HEK293 (cell line): ENCODE measurements around the gene PEX5L.

Experiments used
- CTCF ChIA-PET: fragments of 350-600 bp; formaldehyde crosslinking; extraction: SDS; loops from one replicate; lab custom pipeline; 2021; ENCODE audit warnings: antibody characterized with exemption; lab: Yijun Ruan, JAX
- POLR2A ChIA-PET: fragments of 300-600 bp; formaldehyde crosslinking; extraction: SDS; loops from one replicate; lab custom pipeline; 2020; ENCODE audit warnings: antibody characterized with exemption, inconsistent platforms; lab: Yijun Ruan, JAX
- H3K27ac ChIP-seq: fragments of 200-500 bp; sonication (Bioruptor generic); 2 replicates; pipeline ENCODE4 v1.5.1; 2014; ENCODE audit warnings: low read depth, low read length, control low read depth, inconsistent platforms; ENCODE audit errors: extremely low read depth
- H3K36me3 ChIP-seq, 2 experiments: fragments of 200-500 bp in 1 of 2; sonication (Bioruptor generic) in 1 of 2; 1 replicate in 1 of 2; 2 replicates in 1 of 2; pipeline ENCODE4 v1.5.1; 2014 to 2017; ENCODE audit warnings: inconsistent platforms in 2 of 2, low read length in 2 of 2; ENCODE audit not compliant: control insufficient read depth in 2 of 2, insufficient read depth in 1 of 2
- H3K4me1 ChIP-seq: fragments of 200-500 bp; sonication (Bioruptor generic); 2 replicates; pipeline ENCODE4 v1.5.1; 2014; ENCODE audit warnings: mild to moderate bottlenecking, low read length, inconsistent platforms; ENCODE audit not compliant: control insufficient read depth, insufficient read depth
- H3K4me3 ChIP-seq: 2 replicates; pipeline ENCODE4 v1.5.1; 2011; ENCODE audit warnings: low read depth, mild to moderate bottlenecking, control low read depth, low read length, moderate library complexity
- H3K9me3 ChIP-seq: fragments of 200-500 bp; sonication (Bioruptor generic); 2 replicates; pipeline ENCODE4 v1.5.1; 2014; ENCODE audit warnings: low read depth, low read length, inconsistent platforms; ENCODE audit not compliant: control insufficient read depth, insufficient read depth
- KLF1 ChIP-seq: fragments of 450-650 bp; formaldehyde crosslinking; IDR thresholded peaks from 2 replicates; pipeline ENCODE4 v1.5.1; 2016; ENCODE audit warnings: missing biosample characterization, missing genetic modification characterization
- ZBTB8A ChIP-seq: fragments of 450-650 bp; formaldehyde crosslinking; IDR thresholded peaks from 2 replicates; pipeline ENCODE4 v1.5.1; 2016; ENCODE audit warnings: missing biosample characterization, missing genetic modification characterization
- ZNF16 ChIP-seq: fragments of 450-650 bp; formaldehyde crosslinking; IDR thresholded peaks from 2 replicates; pipeline ENCODE4 v1.5.1; 2016; ENCODE audit warnings: low read depth, missing biosample characterization, missing genetic modification characterization
- ZNF311 ChIP-seq: fragments of 450-650 bp; formaldehyde crosslinking; IDR thresholded peaks from 2 replicates; pipeline ENCODE4 v1.5.1; 2017; ENCODE audit warnings: missing biosample characterization, missing genetic modification characterization, borderline replicate concordance
- ZNF473 ChIP-seq: fragments of 450-650 bp; formaldehyde crosslinking; IDR thresholded peaks from 2 replicates; pipeline ENCODE4 v1.5.1; 2017; ENCODE audit warnings: missing biosample characterization, missing genetic modification characterization
- ZNF560 ChIP-seq: fragments of 450-650 bp; formaldehyde crosslinking; IDR thresholded peaks from 2 replicates; pipeline ENCODE4 v1.5.1; 2017; ENCODE audit warnings: missing biosample characterization, missing genetic modification characterization, borderline replicate concordance
- ZNF707 ChIP-seq: fragments of 450-650 bp; formaldehyde crosslinking; IDR thresholded peaks from 2 replicates; pipeline ENCODE4 v1.5.1; 2016; ENCODE audit warnings: missing biosample characterization, missing genetic modification characterization
- ZNF792 ChIP-seq: fragments of 450-650 bp; formaldehyde crosslinking; IDR thresholded peaks from 2 replicates; pipeline ENCODE4 v1.5.1; 2016; ENCODE audit warnings: missing biosample characterization, missing genetic modification characterization
- ZXDB ChIP-seq: fragments of 450-650 bp; formaldehyde crosslinking; IDR thresholded peaks from 2 replicates; pipeline ENCODE4 v1.5.1; 2016; ENCODE audit warnings: missing biosample characterization, missing genetic modification characterization
- TF ChIP-seq, protein P1 (sequence below): fragments of 450-650 bp; formaldehyde crosslinking; IDR thresholded peaks from 2 replicates; pipeline ENCODE4 v1.5.1; 2016; ENCODE audit warnings: missing biosample characterization, missing genetic modification characterization, borderline replicate concordance
- TF ChIP-seq, protein P2 (sequence below): fragments of 450-650 bp; formaldehyde crosslinking; IDR thresholded peaks from 2 replicates; pipeline ENCODE4 v1.5.1; 2016; ENCODE audit warnings: missing biosample characterization, missing genetic modification characterization, borderline replicate concordance
- TF ChIP-seq, protein P3 (sequence below): fragments of 450-650 bp; formaldehyde crosslinking; IDR thresholded peaks from 2 replicates; pipeline ENCODE4 v1.5.1; 2016; ENCODE audit warnings: missing biosample characterization, missing genetic modification characterization

The PEX5L gene

DNA sequence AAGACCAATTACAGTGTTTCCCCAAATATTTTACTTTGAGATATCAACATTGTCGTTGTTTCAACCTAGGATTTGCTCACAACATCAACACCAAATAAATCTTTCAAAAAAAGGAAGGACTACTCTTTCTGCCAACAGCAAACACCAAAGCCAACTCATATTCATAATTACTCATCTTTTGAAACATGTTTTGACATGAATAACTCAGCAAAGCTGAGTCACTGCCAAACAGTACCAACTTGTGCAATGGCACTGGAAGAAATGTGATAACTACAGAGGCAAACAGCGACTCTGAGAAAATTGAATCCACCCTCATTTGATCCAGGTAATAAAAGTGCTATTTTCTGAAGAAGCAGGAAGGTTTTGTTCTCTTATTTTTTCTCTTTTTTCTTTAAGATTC is 67.2 kb downstream of the PEX5L start:
- ChIA-PET POLR2A (no interaction called here), CTCF (interaction anchor here (1.0 kb wide), 1 partner anchor 40 kb away, joined by 3 read pairs; no protein-coding TSS in a partner anchor)
- H3K4me3 ChIP-seq, result no peak overlapping the region
- H3K27ac ChIP-seq, result no peak overlapping the region
- no peaks in the 10 kb centered on the region for H3K9me3 ChIP-seq
- H3K36me3 ChIP-seq, result no peaks in the 10 kb centered on the region
- no peaks in the 10 kb centered on the region for H3K4me1 ChIP-seq
- no peak for TF ChIP-seq ZNF311
- TF ChIP-seq ZNF707 (tag by site-specific recombination), result no peak
- TF ChIP-seq ZNF560 (tag by site-specific recombination), result no peak
- no peak for TF ChIP-seq ZBTB8A (tag by site-specific recombination)
- TF ChIP-seq, protein P1, sequence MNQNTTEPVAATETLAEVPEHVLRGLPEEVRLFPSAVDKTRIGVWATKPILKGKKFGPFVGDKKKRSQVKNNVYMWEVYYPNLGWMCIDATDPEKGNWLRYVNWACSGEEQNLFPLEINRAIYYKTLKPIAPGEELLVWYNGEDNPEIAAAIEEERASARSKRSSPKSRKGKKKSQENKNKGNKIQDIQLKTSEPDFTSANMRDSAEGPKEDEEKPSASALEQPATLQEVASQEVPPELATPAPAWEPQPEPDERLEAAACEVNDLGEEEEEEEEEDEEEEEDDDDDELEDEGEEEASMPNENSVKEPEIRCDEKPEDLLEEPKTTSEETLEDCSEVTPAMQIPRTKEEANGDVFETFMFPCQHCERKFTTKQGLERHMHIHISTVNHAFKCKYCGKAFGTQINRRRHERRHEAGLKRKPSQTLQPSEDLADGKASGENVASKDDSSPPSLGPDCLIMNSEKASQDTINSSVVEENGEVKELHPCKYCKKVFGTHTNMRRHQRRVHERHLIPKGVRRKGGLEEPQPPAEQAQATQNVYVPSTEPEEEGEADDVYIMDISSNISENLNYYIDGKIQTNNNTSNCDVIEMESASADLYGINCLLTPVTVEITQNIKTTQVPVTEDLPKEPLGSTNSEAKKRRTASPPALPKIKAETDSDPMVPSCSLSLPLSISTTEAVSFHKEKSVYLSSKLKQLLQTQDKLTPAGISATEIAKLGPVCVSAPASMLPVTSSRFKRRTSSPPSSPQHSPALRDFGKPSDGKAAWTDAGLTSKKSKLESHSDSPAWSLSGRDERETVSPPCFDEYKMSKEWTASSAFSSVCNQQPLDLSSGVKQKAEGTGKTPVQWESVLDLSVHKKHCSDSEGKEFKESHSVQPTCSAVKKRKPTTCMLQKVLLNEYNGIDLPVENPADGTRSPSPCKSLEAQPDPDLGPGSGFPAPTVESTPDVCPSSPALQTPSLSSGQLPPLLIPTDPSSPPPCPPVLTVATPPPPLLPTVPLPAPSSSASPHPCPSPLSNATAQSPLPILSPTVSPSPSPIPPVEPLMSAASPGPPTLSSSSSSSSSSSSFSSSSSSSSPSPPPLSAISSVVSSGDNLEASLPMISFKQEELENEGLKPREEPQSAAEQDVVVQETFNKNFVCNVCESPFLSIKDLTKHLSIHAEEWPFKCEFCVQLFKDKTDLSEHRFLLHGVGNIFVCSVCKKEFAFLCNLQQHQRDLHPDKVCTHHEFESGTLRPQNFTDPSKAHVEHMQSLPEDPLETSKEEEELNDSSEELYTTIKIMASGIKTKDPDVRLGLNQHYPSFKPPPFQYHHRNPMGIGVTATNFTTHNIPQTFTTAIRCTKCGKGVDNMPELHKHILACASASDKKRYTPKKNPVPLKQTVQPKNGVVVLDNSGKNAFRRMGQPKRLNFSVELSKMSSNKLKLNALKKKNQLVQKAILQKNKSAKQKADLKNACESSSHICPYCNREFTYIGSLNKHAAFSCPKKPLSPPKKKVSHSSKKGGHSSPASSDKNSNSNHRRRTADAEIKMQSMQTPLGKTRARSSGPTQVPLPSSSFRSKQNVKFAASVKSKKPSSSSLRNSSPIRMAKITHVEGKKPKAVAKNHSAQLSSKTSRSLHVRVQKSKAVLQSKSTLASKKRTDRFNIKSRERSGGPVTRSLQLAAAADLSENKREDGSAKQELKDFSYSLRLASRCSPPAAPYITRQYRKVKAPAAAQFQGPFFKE (tag by site-specific recombination), result no peak
- TF ChIP-seq ZNF16 (tag by site-specific recombination), result no peak
- TF ChIP-seq, protein P2, sequence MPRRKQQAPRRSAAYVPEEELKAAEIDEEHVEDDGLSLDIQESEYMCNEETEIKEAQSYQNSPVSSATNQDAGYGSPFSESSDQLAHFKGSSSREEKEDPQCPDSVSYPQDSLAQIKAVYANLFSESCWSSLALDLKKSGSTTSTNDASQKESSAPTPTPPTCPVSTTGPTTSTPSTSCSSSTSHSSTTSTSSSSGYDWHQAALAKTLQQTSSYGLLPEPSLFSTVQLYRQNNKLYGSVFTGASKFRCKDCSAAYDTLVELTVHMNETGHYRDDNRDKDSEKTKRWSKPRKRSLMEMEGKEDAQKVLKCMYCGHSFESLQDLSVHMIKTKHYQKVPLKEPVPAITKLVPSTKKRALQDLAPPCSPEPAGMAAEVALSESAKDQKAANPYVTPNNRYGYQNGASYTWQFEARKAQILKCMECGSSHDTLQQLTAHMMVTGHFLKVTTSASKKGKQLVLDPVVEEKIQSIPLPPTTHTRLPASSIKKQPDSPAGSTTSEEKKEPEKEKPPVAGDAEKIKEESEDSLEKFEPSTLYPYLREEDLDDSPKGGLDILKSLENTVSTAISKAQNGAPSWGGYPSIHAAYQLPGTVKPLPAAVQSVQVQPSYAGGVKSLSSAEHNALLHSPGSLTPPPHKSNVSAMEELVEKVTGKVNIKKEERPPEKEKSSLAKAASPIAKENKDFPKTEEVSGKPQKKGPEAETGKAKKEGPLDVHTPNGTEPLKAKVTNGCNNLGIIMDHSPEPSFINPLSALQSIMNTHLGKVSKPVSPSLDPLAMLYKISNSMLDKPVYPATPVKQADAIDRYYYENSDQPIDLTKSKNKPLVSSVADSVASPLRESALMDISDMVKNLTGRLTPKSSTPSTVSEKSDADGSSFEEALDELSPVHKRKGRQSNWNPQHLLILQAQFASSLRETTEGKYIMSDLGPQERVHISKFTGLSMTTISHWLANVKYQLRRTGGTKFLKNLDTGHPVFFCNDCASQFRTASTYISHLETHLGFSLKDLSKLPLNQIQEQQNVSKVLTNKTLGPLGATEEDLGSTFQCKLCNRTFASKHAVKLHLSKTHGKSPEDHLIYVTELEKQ (tag by site-specific recombination), result no peak

DNA sequence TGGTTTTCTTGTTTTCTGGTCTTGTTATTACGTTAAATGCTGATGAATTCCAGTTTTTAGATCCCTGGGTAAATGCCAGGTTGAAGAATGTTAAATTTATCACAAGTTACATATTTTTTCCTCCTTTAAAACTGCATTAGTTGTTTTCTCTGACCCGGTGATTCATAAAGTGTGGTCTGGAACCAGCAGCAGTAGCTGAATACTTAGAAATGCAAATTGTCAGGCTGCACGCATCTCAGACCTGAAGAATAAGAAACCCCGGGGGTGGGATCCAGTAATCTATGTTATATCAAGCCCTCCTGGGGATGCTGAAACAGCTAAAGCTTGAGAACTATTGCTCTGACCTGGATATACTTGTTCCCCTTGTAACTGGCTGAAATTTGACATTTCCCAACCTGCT is 69.1 kb downstream of the PEX5L start:
- H3K4me1 ChIP-seq, result no peaks in the 10 kb centered on the region
- POLR2A ChIA-PET, result no interaction called here
- H3K27ac ChIP-seq, result no peak overlapping the region
- no peaks in the 10 kb centered on the region for H3K9me3 ChIP-seq
- H3K4me3 ChIP-seq, result no peak overlapping the region
- no peaks in the 10 kb centered on the region for H3K36me3 ChIP-seq
- CTCF ChIA-PET, result interaction anchor here (0.6 to 0.8 kb wide), 2 partner anchors 302 to 1801 kb away, joined by 3 read pairs; no protein-coding TSS in a partner anchor
- TF ChIP-seq ZXDB, result no peak
- TF ChIP-seq ZNF473 (tag by site-specific recombination), result no peak
- no peak for TF ChIP-seq KLF1
- TF ChIP-seq ZNF792 (tag by site-specific recombination), result no peak
- TF ChIP-seq, protein P3, sequence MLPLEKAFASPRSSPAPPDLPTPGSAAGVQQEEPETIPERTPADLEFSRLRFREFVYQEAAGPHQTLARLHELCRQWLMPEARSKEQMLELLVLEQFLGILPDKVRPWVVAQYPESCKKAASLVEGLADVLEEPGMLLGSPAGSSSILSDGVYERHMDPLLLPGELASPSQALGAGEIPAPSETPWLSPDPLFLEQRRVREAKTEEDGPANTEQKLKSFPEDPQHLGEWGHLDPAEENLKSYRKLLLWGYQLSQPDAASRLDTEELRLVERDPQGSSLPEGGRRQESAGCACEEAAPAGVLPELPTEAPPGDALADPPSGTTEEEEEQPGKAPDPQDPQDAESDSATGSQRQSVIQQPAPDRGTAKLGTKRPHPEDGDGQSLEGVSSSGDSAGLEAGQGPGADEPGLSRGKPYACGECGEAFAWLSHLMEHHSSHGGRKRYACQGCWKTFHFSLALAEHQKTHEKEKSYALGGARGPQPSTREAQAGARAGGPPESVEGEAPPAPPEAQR (tag by site-specific recombination), result no peak
